A673 (cell line): ENCODE data around the gene NUDT15. TPM values are rescaled to one million over a fixed set of nuclear protein-coding genes. Genes with fewer than 3 reads are reported as not detected.
A peak's percentile ranks its signal among the peaks of the same experiment; 100 is the strongest.

Experiments used
- BruUV-seq: library from RNA; stranded (reverse); fragments of 400-500 nt; replicated peaks from 2 replicates; lab custom pipeline; 2021; lab: Mats Ljungman, UMichigan
- CTCF ChIA-PET: fragments of 300-600 bp; sonication (Branson Sonifier 250); formaldehyde crosslinking; loops from one replicate; lab custom pipeline; 2022; ENCODE audit warnings: antibody characterized with exemption; lab: Charles Lee
- POLR2A ChIA-PET: fragments of 300-600 bp; sonication (Branson Sonifier 250); formaldehyde crosslinking; loops from one replicate; lab custom pipeline; 2022; ENCODE audit warnings: antibody characterized with exemption; ENCODE audit not compliant: low non-redundant PET; lab: Charles Lee
- DNase-seq: peaks from one replicate; pipeline ENCODE4 v3.0.0-alpha.2; 2015; ENCODE audit warnings: low spot score
- H3K27ac ChIP-seq: fragments of 200-600 bp; sonication (generic); 2 replicates; pipeline ENCODE4 v1.5.1; 2016; ENCODE audit warnings: mixed run types, low read depth, mild to moderate bottlenecking, mixed read lengths, antibody characterized with exemption, low read length; ENCODE audit not compliant: poor library complexity, severe bottlenecking
- H3K27me3 ChIP-seq: fragments of 200-600 bp; sonication (generic); replicated peaks from 2 replicates; pipeline ENCODE4 v1.6.1; 2017; ENCODE audit warnings: mixed run types, low read depth, mild to moderate bottlenecking, mixed read lengths, antibody characterized with exemption, low read length; ENCODE audit not compliant: insufficient read depth, poor library complexity
- H3K36me3 ChIP-seq: fragments of 200-600 bp; sonication (generic); 2 replicates; pipeline ENCODE4 v1.6.1; 2016; ENCODE audit warnings: mixed run types, mild to moderate bottlenecking, mixed read lengths, antibody characterized with exemption, low read length; ENCODE audit not compliant: insufficient read depth, poor library complexity, severe bottlenecking
- H3K4me1 ChIP-seq: fragments of 200-600 bp; sonication (generic); 2 replicates; pipeline ENCODE4 v1.6.1; 2017; ENCODE audit warnings: mixed run types, mild to moderate bottlenecking, mixed read lengths, antibody characterized with exemption, low read length; ENCODE audit not compliant: insufficient read depth, poor library complexity, severe bottlenecking
- H3K4me3 ChIP-seq: fragments of 200-600 bp; sonication (generic); 2 replicates; pipeline ENCODE4 v1.5.1; 2016; ENCODE audit warnings: low read depth, mixed run types, mild to moderate bottlenecking, mixed read lengths, low read length; ENCODE audit not compliant: poor library complexity, severe bottlenecking
- H3K9me3 ChIP-seq: fragments of 200-600 bp; sonication (generic); 2 replicates; pipeline ENCODE4 v1.6.1; 2016; ENCODE audit warnings: mixed run types, low read depth, mild to moderate bottlenecking, mixed read lengths, antibody characterized with exemption, low read length; ENCODE audit not compliant: poor library complexity, severe bottlenecking
- CTCF ChIP-seq: fragments of 300-800, 200-600 bp; sonication (generic); conservative IDR thresholded peaks from 2 replicates; pipeline ENCODE4 v1.5.1; 2017; ENCODE audit warnings: low read depth, mild to moderate bottlenecking, antibody characterized with exemption, low read length, moderate library complexity, mixed read lengths
- EZH2 ChIP-seq: fragments of 200-600 bp; sonication (generic); IDR thresholded peaks from 2 replicates; pipeline ENCODE4 v1.6.1; 2017; ENCODE audit warnings: borderline replicate concordance, low read depth, mild to moderate bottlenecking, mixed read lengths, antibody characterized with exemption, low read length; ENCODE audit not compliant: poor library complexity, severe bottlenecking
- intact Hi-C: fragments of 100-400 bp; cut with micrococcal nuclease; formaldehyde crosslinking; loops from one replicate; pipeline ENCODE4 v1.10.0; 2022; ENCODE audit not compliant: unreplicated experiment
- total RNA-seq: library from RNA; stranded (reverse); gene quantifications from 2 replicates; pipeline ENCODE4 v1.2.3, GENCODE V29; 2021

The NUDT15 gene
- total RNA-seq, 1 experiment from 2014 or later = 52.2 TPM

GRCh38 chr13:48094404-48094780 lies 56.9 kb downstream of the NUDT15 start:
- Histone ChIP-seq H3K27ac (peak overlapping the region; percentile 95), H3K4me1 (peaks cover 15% of the 10 kb centered on the region), H3K9me3 (no peaks in the 10 kb centered on the region), H3K36me3 (no peaks in the 10 kb centered on the region), H3K4me3 (peak overlapping the region; percentile 85), H3K27me3 (no peaks in the 10 kb centered on the region)
- BruUV-seq = TSS peak; percentile 54
- no peak for TF ChIP-seq CTCF
- TF ChIP-seq EZH2 = no peak
- intact Hi-C loops = no loop called here
- ChIA-PET CTCF (interaction anchor here (0.7 kb wide), 1 partner anchor 48 kb away, joined by 3 read pairs; no protein-coding TSS in a partner anchor), POLR2A (no interaction called here)
- DNase-seq = peak; percentile 15

- Histone ChIP-seq H3K36me3 (no peaks in the 10 kb centered on the region), H3K4me1 (peaks cover 15% of the 10 kb centered on the region), H3K9me3 (no peaks in the 10 kb centered on the region), H3K4me3 (peak within 1 kb of the TSS; percentile 85), H3K27me3 (no peaks in the 10 kb centered on the region), H3K27ac (peak within 1 kb of the TSS; percentile 95)
- CTCF ChIA-PET = interaction anchor here (0.7 kb wide), 4 partner anchors 49 to 485 kb away, joined by 3 to 5 read pairs (median 4); no protein-coding TSS in a partner anchor
- intact Hi-C loops = no loop called here
- BruUV-seq = no TSS peak
- POLR2A ChIA-PET = interaction anchor here (0.6 kb wide), 1 partner anchor 79 kb away, joined by 3 read pairs; no protein-coding TSS in a partner anchor
- TF ChIP-seq CTCF (peak; percentile 99), EZH2 (no peak)
- peak; percentile 98 for DNase-seq
Measured at GRCh38 chr13:48094781-48095502, 57.4 kb downstream of the NUDT15 start, which contains the start of gene MED4. Gene MED4, minus strand, starts transcription at chr13:48095104. Its CDS starts 26 bp downstream, at chr13:48095078.

GRCh38 chr13:48096670-48097069 lies 59.1 kb downstream of the NUDT15 start:
- no TSS peak for BruUV-seq
- CTCF ChIA-PET = no interaction called here
- intact Hi-C loops = no loop called here

More at GRCh38 chr13:48096670-48097069, 59.1 kb downstream of the NUDT15 start:
- Histone ChIP-seq H3K4me3 (no peak overlapping the region), H3K36me3 (no peaks in the 10 kb centered on the region), H3K4me1 (peaks cover 15% of the 10 kb centered on the region), H3K27me3 (no peaks in the 10 kb centered on the region), H3K9me3 (no peaks in the 10 kb centered on the region), H3K27ac (no peak overlapping the region)
- TF ChIP-seq CTCF = no peak
- no peak for TF ChIP-seq EZH2
- DNase-seq = no peak
- POLR2A ChIA-PET = no interaction called here

Other genes starting within 250 kb of the NUDT15 start
- 32.8 and 36.6 TPM in 2 replicates for gene SUCLA2, start 36.5 kb upstream of the NUDT15 start, total RNA-seq
- 51.6 and 51.7 TPM in 2 replicates for gene MED4, start 57.4 kb downstream of the NUDT15 start, total RNA-seq
- gene ITM2B, start 195.5 kb downstream of the NUDT15 start, total RNA-seq = 168 and 190 TPM in 2 replicates